Keratinocyte (primary cell): ENCODE results near the gene PCDH9.

Experiments
- CTCF ChIP-seq, 3 experiments: IDR thresholded peaks in 1 of 3; conservative IDR thresholded peaks in 1 of 3; optimal IDR thresholded peaks in 1 of 3; 2 replicates in 2 of 3; 3 replicates in 1 of 3; pipeline versions ENCODE3 to v1.5.1; 2011; ENCODE audit warnings: low read length in 3 of 3, mild to moderate bottlenecking in 3 of 3, moderate library complexity in 2 of 3, control low read depth in 1 of 3, inconsistent platforms in 1 of 3; ENCODE audit not compliant: insufficient read depth in 2 of 3; ENCODE audit errors: extremely low read depth in 1 of 3
- EZH2 ChIP-seq: IDR thresholded peaks from one replicate; pipeline ENCODE4 v1.6.1; 2012; ENCODE audit warnings: inconsistent platforms, mild to moderate bottlenecking, low read length, moderate library complexity

GRCh38 chr13:66840621-66841020 is 389.5 kb downstream of the PCDH9 start:
- no peak for TF ChIP-seq CTCF (optimal IDR thresholded peaks at IDR 0.05 in 1 of 3, IDR thresholded peaks at IDR 0.05 in 1 of 3, conservative IDR thresholded peaks at IDR 0.05 in 1 of 3; ENCODE audit: extremely low read depth in 1 of 3, insufficient read depth in 2 of 3, low read length in 3 of 3)
- TF ChIP-seq EZH2, result no peak
